GM18873 (cell line): ENCODE measurements around the gene DESI2.

Experiments used
- ATAC-seq: cut with Tn5 transposase; IDR thresholded peaks from one replicate; pipeline ENCODE4 v1.9.1; 2021; ENCODE audit warnings: mild to moderate bottlenecking, moderate library complexity, moderate number of reproducible peaks; ENCODE audit not compliant: unreplicated experiment, low FRiP score

DESI2 gene

GRCh38 chr1:244652623-244653438 lies at the start of gene DESI2:
Gene DESI2, plus strand, starts transcription at chr1:244653126. Its CDS starts 188 bp downstream, at chr1:244653314.
- ATAC-seq = peak; percentile 96

- no peak for ATAC-seq
Measured at GRCh38 chr1:244603498-244603897, 49.4 kb upstream of the DESI2 start.

- ATAC-seq = no peak
Measured at GRCh38 chr1:244605835-244606370, 47.0 kb upstream of the DESI2 start.

GRCh38 chr1:244614113-244614836 lies 38.7 kb upstream of the DESI2 start:
- no peak for ATAC-seq

- ATAC-seq = no peak
Measured at GRCh38 chr1:244614879-244615278, 38.0 kb upstream of the DESI2 start.

GRCh38 chr1:244615301-244615700 lies 37.6 kb upstream of the DESI2 start:
- ATAC-seq = no peak

GRCh38 chr1:244626709-244627108 lies 26.2 kb upstream of the DESI2 start:
- ATAC-seq = no peak

GRCh38 chr1:244628789-244629188 lies 24.1 kb upstream of the DESI2 start:
- no peak for ATAC-seq

GRCh38 chr1:244633140-244633539 lies 19.8 kb upstream of the DESI2 start:
- ATAC-seq = no peak

- no peak for ATAC-seq
Measured at GRCh38 chr1:244634546-244634945, 18.4 kb upstream of the DESI2 start.

- no peak for ATAC-seq
Measured at GRCh38 chr1:244636488-244637259, 16.3 kb upstream of the DESI2 start.

- ATAC-seq = no peak
Measured at GRCh38 chr1:244639561-244639960, 13.4 kb upstream of the DESI2 start.

- no peak for ATAC-seq
Measured at GRCh38 chr1:244640917-244641316, 12.0 kb upstream of the DESI2 start.

- no peak for ATAC-seq
Measured at GRCh38 chr1:244642526-244642925, 10.4 kb upstream of the DESI2 start.

GRCh38 chr1:244642988-244643387 lies 9.9 kb upstream of the DESI2 start:
- ATAC-seq = no peak

- ATAC-seq = no peak
Measured at GRCh38 chr1:244645414-244645813, 7.5 kb upstream of the DESI2 start.

GRCh38 chr1:244645890-244646289 lies 7.0 kb upstream of the DESI2 start:
- no peak for ATAC-seq

GRCh38 chr1:244647819-244648218 lies 5.1 kb upstream of the DESI2 start:
- ATAC-seq = no peak

GRCh38 chr1:244651956-244652622 lies 837 bp upstream of the DESI2 start:
- no peak for ATAC-seq

- ATAC-seq = no peak
Measured at GRCh38 chr1:244653439-244654107, 647 bp downstream of the DESI2 start.
